ENCODE data around the gene PSMB8. TPM values are rescaled to one million over a fixed set of nuclear protein-coding genes. Genes with fewer than 3 reads are reported as not detected.

The PSMB8 gene
- total and polyA plus RNA-seq, 2 of the 8 experiments (the other 6 are each of a cell fraction or from before 2014, with no cell fraction given): 18.4 to 43.0 TPM

GRCh38 chr6:32842021-32842650, 1.7 kb downstream of the PSMB8 start:
- ChIA-PET CTCF (ENCODE audit: partially characterized antibody) (interaction anchor here (0.7 to 11.2 kb wide), 6 partner anchors 9 to 416 kb away, joined by 3 to 402 read pairs (median 5); partner anchors contain the start of genes HLA-DMA, PSMB9 and TAP1), POLR2A (ENCODE audit: partially characterized antibody) (interaction anchor here (0.9 to 1.3 kb wide), 2 partner anchors 26 to 130 kb away, joined by 3 to 4 read pairs; no protein-coding TSS in a partner anchor)
- Histone ChIP-seq H3K23ac (ENCODE audit: insufficient read length) (no peak overlapping the region), H2AFZ (ENCODE audit: low read length) (no peak overlapping the region), H2BK5ac (ENCODE audit: low read depth, low read length) (no peak overlapping the region), H3K27me3 (replicated peaks in 1 of 4; ENCODE audit: control insufficient read depth in 3 of 4, extremely low read depth in 1 of 4, insufficient read depth in 3 of 4, low read length in 3 of 4) (peaks cover 0 to 11% (median 10%) of the 10 kb centered on the region in 4 experiments; a peak in 4 of 7 replicates), H2AK5ac (ENCODE audit: low read depth, low read length) (no peak overlapping the region), H3K4me1 (replicated peaks in 1 of 4; ENCODE audit: control insufficient read depth in 3 of 4, insufficient read depth in 4 of 4, low read length in 3 of 4) (peaks cover 0 to 7% (median 5%) of the 10 kb centered on the region in 4 experiments; a peak in 5 of 7 replicates), H3K14ac (ENCODE audit: insufficient read length) (no peak overlapping the region), H3K56ac (replicated peaks; ENCODE audit: insufficient read length, low read depth, low read length) (no peak overlapping the region), H3K18ac (ENCODE audit: extremely low read depth, low read length) (no peak overlapping the region), H3K9ac (replicated peaks in 1 of 4; ENCODE audit: extremely low read depth in 1 of 4, low read depth in 3 of 4, low read length in 3 of 4) (no peak overlapping the region), H4K20me1 (replicated peaks in 1 of 2; ENCODE audit: control insufficient read depth in 1 of 2, insufficient read depth in 2 of 2, low read length in 2 of 2) (peaks cover 0 to 3% of the 10 kb centered on the region in 2 experiments), H3K79me2 (ENCODE audit: control insufficient read depth in 1 of 2, insufficient read depth in 2 of 2, low read length in 2 of 2) (no peaks in the 10 kb centered on the region), H3K36me3 (ENCODE audit: control insufficient read depth in 2 of 4, insufficient read depth in 4 of 4, low read length in 3 of 4) (no peaks in the 10 kb centered on the region; a peak in 4 of 8 replicates), H3K4ac (replicated peaks; ENCODE audit: insufficient read length, low read depth, low read length) (no peak overlapping the region), H4K8ac (ENCODE audit: extremely low read depth, insufficient read depth, low read length) (no peak overlapping the region), H3K27ac (ENCODE audit: low read depth, low read length) (no peak overlapping the region), H3K9me3 (ENCODE audit: insufficient read depth in 2 of 2, low read depth in 1 of 2, low read length in 1 of 2) (no peaks in the 10 kb centered on the region), H3K4me3 (ENCODE audit: extremely low read depth in 1 of 4, insufficient read depth in 2 of 4, low read depth in 3 of 4, low read length in 4 of 4) (no peak overlapping the region), H3K79me1 (ENCODE audit: low read depth, low read length) (no peaks in the 10 kb centered on the region), H3K4me2 (ENCODE audit: insufficient read depth in 1 of 2, low read depth in 2 of 2, low read length in 2 of 2) (no peak overlapping the region), H4K5ac (ENCODE audit: insufficient read length, low read depth, low read length) (no peak overlapping the region), H2BK15ac (ENCODE audit: low read length) (no peak overlapping the region), H2BK12ac (ENCODE audit: low read depth, low read length) (no peak overlapping the region), H3K23me2 (ENCODE audit: low read depth, low read length) (peaks cover 16% of the 10 kb centered on the region), H4K91ac (replicated peaks; ENCODE audit: insufficient read length, low read length) (no peak overlapping the region), H2BK20ac (ENCODE audit: low read length) (no peak overlapping the region), H2BK120ac (replicated peaks; ENCODE audit: low read depth, low read length) (no peak overlapping the region)
- DNase-seq (ENCODE audit: low read depth in 1 of 2, low spot score in 2 of 2) (no peak), FAIRE-seq (no peak)
- TF ChIP-seq JUND (IDR thresholded peaks at IDR 0.05; ENCODE audit: low read length): no peak
- no peak for TF ChIP-seq ZNF274 (IDR thresholded peaks at IDR 0.05; ENCODE audit: borderline replicate concordance, extremely low read depth, low read length)
- TF ChIP-seq RAD21 (IDR thresholded peaks at IDR 0.05 in 1 of 2, conservative IDR thresholded peaks at IDR 0.05 in 1 of 2; ENCODE audit: low read depth in 2 of 2, low read length in 2 of 2): no peak
- TF ChIP-seq TEAD4 (IDR thresholded peaks at IDR 0.05; ENCODE audit: low read depth, low read length): no peak
- TF ChIP-seq YY1 (IDR thresholded peaks at IDR 0.05; ENCODE audit: low read depth, low read length): no peak
- TF ChIP-seq SIN3A (conservative IDR thresholded peaks at IDR 0.05 in 1 of 2, IDR thresholded peaks at IDR 0.05 in 1 of 2; ENCODE audit: low read depth in 1 of 2, low read length in 2 of 2): no peak
- TF ChIP-seq SIRT6 (IDR thresholded peaks at IDR 0.05; ENCODE audit: low read length): no peak
- TF ChIP-seq HDAC6 (IDR thresholded peaks at IDR 0.05; ENCODE audit: low read depth, low read length): no peak
- no peak for TF ChIP-seq CREB1 (IDR thresholded peaks at IDR 0.05)
- no peak for TF ChIP-seq GABPA (IDR thresholded peaks at IDR 0.05; ENCODE audit: borderline replicate concordance, insufficient read depth, low read length)
- WGBS, 2 experiments (ENCODE audit: extremely low coverage in 1 of 2, insufficient coverage in 1 of 2, insufficient read length in 1 of 2, insufficient replicate concordance in 2 of 2, low coverage in 1 of 2, low lambda C conversion rate in 2 of 2, missing lambda C conversion rate in 1 of 2): 91% methylated on average over 6 of the region's 6 CpGs; no CpG with 5 or more reads in 1 of the 2 experiments
